Mesenchymal stem cell (in vitro differentiated cells and primary cell): ENCODE measurements around the gene OR11H7.
"Not testable (repeated sequence)": the region's sequence is repeated elsewhere in the genome, so short reads cannot be mapped to it uniquely, and the experiment has no call there.

Experiments used
- DNase-seq: peaks from one replicate; pipeline ENCODE4 v3.0.0-alpha.2; 2013
- H2AFZ ChIP-seq: one replicate; pipeline ENCODE4 v1.6.1; 2013; ENCODE audit warnings: low read depth, mild to moderate bottlenecking, control low read depth, inconsistent platforms, low read length, moderate library complexity
- H2AK5ac ChIP-seq: 2 replicates; pipeline ENCODE4 v1.6.1; 2013; ENCODE audit warnings: low read length, moderate library complexity, mild to moderate bottlenecking, inconsistent platforms; ENCODE audit not compliant: severe bottlenecking
- H2BK120ac ChIP-seq: one replicate; pipeline ENCODE4 v1.6.1; 2013; ENCODE audit warnings: low read depth, mild to moderate bottlenecking, inconsistent platforms, low read length, moderate library complexity
- H2BK12ac ChIP-seq, 2 experiments: one replicate each; pipeline ENCODE4 v1.6.1; 2013; ENCODE audit warnings: inconsistent platforms in 2 of 2, low read length in 2 of 2, mild to moderate bottlenecking in 2 of 2, moderate library complexity in 2 of 2, control low read depth in 1 of 2
- H2BK15ac ChIP-seq: one replicate; pipeline ENCODE4 v1.6.1; 2013; ENCODE audit warnings: mild to moderate bottlenecking, low read depth, inconsistent platforms; ENCODE audit not compliant: poor library complexity, severe bottlenecking
- H2BK5ac ChIP-seq: 2 replicates; pipeline ENCODE4 v1.6.1; 2013; ENCODE audit warnings: low read depth, mild to moderate bottlenecking, low read length, control low read depth, inconsistent platforms; ENCODE audit not compliant: poor library complexity, severe bottlenecking
- H3K14ac ChIP-seq, 2 experiments: one replicate each; pipeline ENCODE4 v1.6.1; 2013; ENCODE audit warnings: inconsistent platforms in 2 of 2, low read length in 2 of 2, control low read depth in 1 of 2, mild to moderate bottlenecking in 1 of 2, moderate library complexity in 1 of 2
- H3K18ac ChIP-seq, 2 experiments: one replicate each; pipeline ENCODE4 v1.6.1; 2013; ENCODE audit warnings: inconsistent platforms in 2 of 2, low read length in 2 of 2, control low read depth in 1 of 2, low read depth in 1 of 2, mild to moderate bottlenecking in 1 of 2
- H3K23ac ChIP-seq, 2 experiments: one replicate each; pipeline ENCODE4 v1.6.1; 2013; ENCODE audit warnings: inconsistent platforms in 2 of 2, low read length in 2 of 2, mild to moderate bottlenecking in 2 of 2, moderate library complexity in 2 of 2, control low read depth in 1 of 2
- H3K27ac ChIP-seq: 2 replicates; pipeline ENCODE4 v1.5.1; 2013; ENCODE audit warnings: mild to moderate bottlenecking, moderate library complexity, low read length, control low read depth, inconsistent platforms; ENCODE audit not compliant: poor library complexity, severe bottlenecking
- H3K27me3 ChIP-seq, 2 experiments: 2 replicates each; pipeline versions ENCODE4 v1.6.1 to v1.7.0; 2013; ENCODE audit warnings: low read length in 2 of 2, mild to moderate bottlenecking in 2 of 2, moderate library complexity in 2 of 2, control low read depth in 1 of 2, inconsistent platforms in 1 of 2; ENCODE audit not compliant: control insufficient read depth in 1 of 2, insufficient read depth in 1 of 2
- H3K36me3 ChIP-seq, 2 experiments: 2 replicates each; pipeline versions ENCODE4 v1.6.1 to v1.7.0; 2013; ENCODE audit warnings: low read length in 2 of 2, control low read depth in 1 of 2, inconsistent platforms in 1 of 2, low read depth in 1 of 2, mild to moderate bottlenecking in 1 of 2; ENCODE audit not compliant: insufficient read depth in 2 of 2, control insufficient read depth in 1 of 2
- H3K4ac ChIP-seq, 2 experiments: one replicate each; pipeline ENCODE4 v1.6.1; 2013; ENCODE audit warnings: inconsistent platforms in 2 of 2, low read length in 2 of 2, mild to moderate bottlenecking in 2 of 2, moderate library complexity in 2 of 2, control low read depth in 1 of 2, low read depth in 1 of 2
- H3K4me1 ChIP-seq: 2 replicates; pipeline ENCODE4 v1.6.1; 2013; ENCODE audit warnings: low read depth, low read length, control low read depth; ENCODE audit not compliant: control insufficient read depth, insufficient read depth
- H3K4me2 ChIP-seq: 2 replicates; pipeline ENCODE4 v1.6.1; 2013; ENCODE audit warnings: low read length, mild to moderate bottlenecking, inconsistent platforms; ENCODE audit not compliant: poor library complexity, severe bottlenecking
- H3K4me3 ChIP-seq, 2 experiments: 2 replicates each; pipeline versions ENCODE4 v1.5.1 to v1.7.0; 2013; ENCODE audit warnings: low read length in 2 of 2, mild to moderate bottlenecking in 2 of 2, control low read depth in 1 of 2, low read depth in 1 of 2; ENCODE audit not compliant: insufficient read depth in 1 of 2
- H3K79me1 ChIP-seq: replicated peaks from 2 replicates; pipeline ENCODE4 v1.6.1; 2013; ENCODE audit warnings: mild to moderate bottlenecking, control low read depth, low read length, inconsistent platforms; ENCODE audit not compliant: poor library complexity, severe bottlenecking
- H3K9ac ChIP-seq: 2 replicates; pipeline ENCODE4 v1.7.0; 2013; ENCODE audit warnings: mild to moderate bottlenecking, low read length, moderate library complexity
- H3K9me3 ChIP-seq: 2 replicates; pipeline ENCODE4 v1.7.0; 2013; ENCODE audit warnings: mild to moderate bottlenecking, low read length; ENCODE audit not compliant: control insufficient read depth
- H4K8ac ChIP-seq: one replicate; pipeline ENCODE4 v1.6.1; 2013; ENCODE audit warnings: inconsistent platforms, mild to moderate bottlenecking, low read length, moderate library complexity
- H4K91ac ChIP-seq: one replicate; pipeline ENCODE4 v1.6.1; 2013; ENCODE audit warnings: mild to moderate bottlenecking, low read length, inconsistent platforms
- WGBS: methylation state at CpG from one replicate; pipeline ENCODE4 v1.1.7; 2013; ENCODE audit warnings: mixed read lengths; 5-methylcytosine and 5-hydroxymethylcytosine counted together

OR11H7 gene

GRCh38 chr14:20219033-20219432 lies 9.7 kb upstream of the OR11H7 start:
- Histone ChIP-seq H4K8ac (no peak overlapping the region), H3K4me3 (no peak overlapping the region), H2BK12ac (no peak overlapping the region), H3K9ac (no peak overlapping the region), H2AK5ac (no peak overlapping the region), H3K79me1 (no peaks in the 10 kb centered on the region), H3K27me3 (no peaks in the 10 kb centered on the region), H2BK15ac (no peak overlapping the region), H3K4ac (no peak overlapping the region), H3K14ac (no peak overlapping the region), H3K23ac (no peak overlapping the region), H4K91ac (no peak overlapping the region), H3K36me3 (no peaks in the 10 kb centered on the region), H3K4me2 (no peak overlapping the region), H2AFZ (no peak overlapping the region), H2BK5ac (no peak overlapping the region), H3K27ac (no peak overlapping the region), H3K9me3 (peaks cover 4% of the 10 kb centered on the region), H3K4me1 (no peaks in the 10 kb centered on the region), H3K18ac (no peak overlapping the region), H2BK120ac (no peak overlapping the region)
- no peak for DNase-seq
- 33% methylated on average over 4 of the region's 4 CpGs for WGBS

- no peak within 1 kb of the TSS for H4K91ac ChIP-seq
- H2BK12ac ChIP-seq = no peak within 1 kb of the TSS
- H3K9me3 ChIP-seq = peaks cover 7% of the 10 kb centered on the region
- H3K4me2 ChIP-seq = no peak within 1 kb of the TSS
- H2BK120ac ChIP-seq = no peak within 1 kb of the TSS
- no peak within 1 kb of the TSS for H3K4ac ChIP-seq
- H3K27me3 ChIP-seq = no peaks in the 10 kb centered on the region
- no peak within 1 kb of the TSS for H2AK5ac ChIP-seq
- H2BK5ac ChIP-seq = no peak within 1 kb of the TSS
- H3K4me1 ChIP-seq = no peaks in the 10 kb centered on the region
- no peak within 1 kb of the TSS for H2BK15ac ChIP-seq
- H3K79me1 ChIP-seq = no peaks in the 10 kb centered on the region
- H4K8ac ChIP-seq = no peak within 1 kb of the TSS
- no peak within 1 kb of the TSS for H3K4me3 ChIP-seq
- H3K27ac ChIP-seq = no peak within 1 kb of the TSS
- WGBS = no CpG with 5 or more reads among the region's 2 CpGs
- H2AFZ ChIP-seq = no peak within 1 kb of the TSS
- no peak for DNase-seq
- H3K18ac ChIP-seq = no peak within 1 kb of the TSS
- no peak within 1 kb of the TSS for H3K14ac ChIP-seq
- no peaks in the 10 kb centered on the region for H3K36me3 ChIP-seq
- no peak within 1 kb of the TSS for H3K9ac ChIP-seq
- H3K23ac ChIP-seq = no peak within 1 kb of the TSS
Observed at GRCh38 chr14:20223410-20223809, 5.4 kb upstream of the OR11H7 start, which contains the start of gene OR11H6. OR11H6 (plus strand) TSS chr14:20223710; CDS start chr14:20223710, 0 bp downstream.

GRCh38 chr14:20235415-20235814 lies 6.6 kb downstream of the OR11H7 start:
- not testable (repeated sequence) for H3K9me3 ChIP-seq, H3K4ac ChIP-seq, H3K14ac ChIP-seq, H3K27ac ChIP-seq, DNase-seq, H2BK120ac ChIP-seq, H3K4me3 ChIP-seq, H2AFZ ChIP-seq, H3K4me1 ChIP-seq, H2BK12ac ChIP-seq, H4K91ac ChIP-seq, H2AK5ac ChIP-seq, H3K9ac ChIP-seq, H3K79me1 ChIP-seq, H3K36me3 ChIP-seq, H3K18ac ChIP-seq, H2BK5ac ChIP-seq, H3K27me3 ChIP-seq, H2BK15ac ChIP-seq, H3K23ac ChIP-seq, H4K8ac ChIP-seq, H3K4me2 ChIP-seq
- 75% methylated on average over 1 of the region's 4 CpGs for WGBS

GRCh38 chr14:20247646-20248246 lies 19.0 kb downstream of the OR11H7 start:
- H3K23ac ChIP-seq = no peak overlapping the region
- peaks cover 6% of the 10 kb centered on the region for H3K9me3 ChIP-seq
- no peaks in the 10 kb centered on the region for H3K4me1 ChIP-seq
- H2AK5ac ChIP-seq = no peak overlapping the region
- H3K4ac ChIP-seq = no peak overlapping the region
- H3K4me2 ChIP-seq = no peak overlapping the region
- no peak overlapping the region for H3K9ac ChIP-seq
- no peak overlapping the region for H4K8ac ChIP-seq
- no peaks in the 10 kb centered on the region for H3K36me3 ChIP-seq
- 80% methylated on average over 1 of the region's 3 CpGs for WGBS
- H3K14ac ChIP-seq = no peak overlapping the region
- no peak for DNase-seq
- no peak overlapping the region for H3K27ac ChIP-seq
- no peak overlapping the region for H4K91ac ChIP-seq
- no peak overlapping the region for H3K4me3 ChIP-seq
- no peak overlapping the region for H2BK5ac ChIP-seq
- no peak overlapping the region for H2BK15ac ChIP-seq
- no peak overlapping the region for H2BK120ac ChIP-seq
- H3K27me3 ChIP-seq = no peaks in the 10 kb centered on the region
- H3K79me1 ChIP-seq = no peaks in the 10 kb centered on the region
- no peak overlapping the region for H3K18ac ChIP-seq
- H2AFZ ChIP-seq = no peak overlapping the region
- H2BK12ac ChIP-seq = no peak overlapping the region
